K562 (cell line): ENCODE measurements around the gene MAPKAPK2. TPM values are rescaled to one million over a fixed set of nuclear protein-coding genes. Genes with fewer than 3 reads are reported as not detected.
A peak's percentile ranks its signal among the peaks of the same experiment; 100 is the strongest.

Source experiments
- BHLHE40 ChIP-seq: IDR thresholded peaks from 2 replicates; pipeline ENCODE4 v1.6.1; 2011; ENCODE audit warnings: low read length, improper control_type of control experiment
- BMI1 ChIP-seq: fragments of 150-350 bp; IDR thresholded peaks from 2 replicates; pipeline ENCODE4 v1.6.1; 2014; ENCODE audit warnings: low read length
- CC2D1A ChIP-seq: fragments of 450-650 bp; IDR thresholded peaks from 2 replicates; pipeline ENCODE4 v1.6.1; 2017; ENCODE audit warnings: mild to moderate bottlenecking
- CTBP1 ChIP-seq: fragments of 450-650 bp; IDR thresholded peaks from 2 replicates; pipeline ENCODE4 v1.6.1; 2016; ENCODE audit warnings: borderline replicate concordance
- CXXC5 ChIP-seq: fragments of 250-450 bp; sonication (Bioruptor Pico); IDR thresholded peaks from 2 replicates; pipeline ENCODE4 v1.8.0; 2022; ENCODE audit warnings: inconsistent platforms, mild to moderate bottlenecking, moderate library complexity
- DPF2 ChIP-seq: fragments of 450-650 bp; IDR thresholded peaks from 2 replicates; pipeline ENCODE4 v1.6.1; 2016
- ETV5 ChIP-seq: sonication (generic); formaldehyde crosslinking; IDR thresholded peaks from 2 replicates; pipeline ENCODE4 v1.4.0; 2020; ENCODE audit warnings: low read depth, mild to moderate bottlenecking, missing genetic modification reagents
- ETV6 ChIP-seq, 3 experiments: fragments of 150-350 bp in 1 of 3; sonication (generic) in 1 of 3; formaldehyde crosslinking in 1 of 3; IDR thresholded peaks; 2 replicates each; pipeline versions ENCODE4 v1.6.1 to v1.8.0; 2014 to 2022; ENCODE audit warnings: borderline replicate concordance in 2 of 3, low read depth in 2 of 3, antibody characterized with exemption in 1 of 3, low read length in 1 of 3, mild to moderate bottlenecking in 1 of 3, missing genetic modification reagents in 1 of 3
- GABPB1 ChIP-seq: sonication (generic); formaldehyde crosslinking; IDR thresholded peaks from 2 replicates; pipeline ENCODE4 v1.8.0; 2022; ENCODE audit warnings: mild to moderate bottlenecking, missing genetic modification reagents
- GATA2 ChIP-seq: sonication (generic); formaldehyde crosslinking; IDR thresholded peaks from 2 replicates; pipeline ENCODE4 v1.4.0; 2020; ENCODE audit warnings: mild to moderate bottlenecking, missing genetic modification reagents
- HDGF ChIP-seq: fragments of 450-650 bp; IDR thresholded peaks from 2 replicates; pipeline ENCODE4 v1.6.1; 2016
- HNRNPLL ChIP-seq: fragments of 200-400 bp; formaldehyde crosslinking; IDR thresholded peaks from 2 replicates; pipeline ENCODE4 v1.6.1; 2017; ENCODE audit warnings: low read length, low read depth, mild to moderate bottlenecking; ENCODE audit not compliant: poor library complexity, severe bottlenecking
- KLF16 ChIP-seq: IDR thresholded peaks from 2 replicates; pipeline ENCODE4 v1.6.1; 2016; ENCODE audit warnings: antibody characterized with exemption
- MEF2D ChIP-seq: conservative IDR thresholded peaks from 2 replicates; pipeline ENCODE4 v1.6.1; 2016; ENCODE audit warnings: low read depth, missing genetic modification characterization, missing compliant biosample characterization
- POLR2AphosphoS5 ChIP-seq: IDR thresholded peaks from 2 replicates; pipeline ENCODE4 v1.6.1; 2011; ENCODE audit warnings: mild to moderate bottlenecking, low read depth, low read length, moderate library complexity; ENCODE audit not compliant: control insufficient read depth, insufficient read depth
- POLR2G ChIP-seq: fragments of 200-400 bp; formaldehyde crosslinking; IDR thresholded peaks from 2 replicates; pipeline ENCODE4 v1.6.1; 2017; ENCODE audit warnings: low read depth, mild to moderate bottlenecking, antibody characterized with exemption, low read length, moderate library complexity
- RB1 ChIP-seq: fragments of 450-650 bp; IDR thresholded peaks from 2 replicates; pipeline ENCODE4 v1.6.1; 2017; ENCODE audit warnings: low read depth, mild to moderate bottlenecking
- RBM39 ChIP-seq: fragments of 200-400 bp; formaldehyde crosslinking; optimal IDR thresholded peaks from 2 replicates; pipeline ENCODE3; 2018; ENCODE audit warnings: low read depth, low read length
- RFX1 ChIP-seq: fragments of 450-650 bp; IDR thresholded peaks from 2 replicates; pipeline ENCODE4 v1.6.1; 2016; ENCODE audit warnings: mild to moderate bottlenecking, moderate library complexity
- TBL1XR1 ChIP-seq, 2 experiments: IDR thresholded peaks; 2 replicates each; pipeline ENCODE4 v1.6.1; 2012; ENCODE audit warnings: improper control_type of control experiment in 2 of 2, low read length in 2 of 2, mild to moderate bottlenecking in 1 of 2
- THAP12 ChIP-seq: fragments of 250-450 bp; sonication (Bioruptor Pico); IDR thresholded peaks from 2 replicates; pipeline ENCODE4 v1.9.0; 2021; ENCODE audit warnings: mild to moderate bottlenecking, inconsistent platforms
- U2AF2 ChIP-seq: fragments of 200-400 bp; formaldehyde crosslinking; optimal IDR thresholded peaks from 2 replicates; pipeline ENCODE3; 2017; ENCODE audit warnings: low read depth, mild to moderate bottlenecking, low read length
- VEZF1 ChIP-seq: fragments of 200-800 bp; sonication (Bioruptor generic); IDR thresholded peaks from 2 replicates; pipeline ENCODE4 v1.6.1; 2017; ENCODE audit warnings: missing genetic modification characterization, missing compliant biosample characterization
- XRCC5 ChIP-seq: fragments of 200-400 bp; formaldehyde crosslinking; IDR thresholded peaks from 2 replicates; pipeline ENCODE4 v1.6.1; 2017; ENCODE audit warnings: low read depth, mild to moderate bottlenecking, low read length
- ZBTB7A ChIP-seq: IDR thresholded peaks from 2 replicates; pipeline ENCODE4 v1.6.1; 2011; ENCODE audit warnings: low read depth, mild to moderate bottlenecking, low read length, moderate library complexity, borderline replicate concordance; ENCODE audit not compliant: control insufficient read depth
- polyA plus RNA-seq, 8 experiments: library from polyadenylated mRNA; depleted of rRNA in 4 of 8; stranded (reverse) in 5 of 8; unstranded in 3 of 8; fragments of >200 nt; fragmentation: Nextera tagmentation in 2 of 8; fragmentation: Illumina TruSeq in 1 of 8; extraction: Ambion mirVana in 2 of 8; extraction: Trizol in 1 of 8; gene quantifications; 2 replicates each; pipeline versions ENCODE4 v1.2.1 to v1.2.3, GENCODE V29; 2011 to 2014; ENCODE audit warnings: inconsistent platforms in 1 of 8, missing spikeins in 1 of 8
- total RNA-seq, 7 experiments: library from RNA; depleted of rRNA in 6 of 7; stranded (reverse); fragments of >200 nt in 6 of 7; fragmentation: Illumina TruSeq in 2 of 7; extraction: Trizol in 2 of 7; gene quantifications; 2 replicates each; pipeline versions ENCODE4 v1.2.1 to v1.2.3, GENCODE V29; 2011 to 2021; ENCODE audit warnings: low replicate concordance in 1 of 7

MAPKAPK2 gene
- total and polyA plus RNA-seq, 9 of the 15 experiments (the other 6 are each of a cell fraction or from before 2014, with no cell fraction given) = 0.63 to 94.2 (median 52.1) TPM

GRCh38 chr1:206663832-206664652, 20.7 kb upstream of the MAPKAPK2 start (continued):
- TF ChIP-seq BMI1 (no peak), GATA2 (CRISPR knock-in tag) (peak; percentile 28; the same call in 1 of the 2 replicates), BHLHE40 (peak; percentile 9; the same call in 1 of the 2 replicates), XRCC5 (peak; percentile 47; the same call in 1 of the 2 replicates), POLR2AphosphoS5 (0 out of 2 replicates have a peak, but pooled peaks have one; percentile 41), MEF2D (tag) (peak; percentile 85), RBM39 (peak; percentile 66), KLF16 (peak; percentile 18; the same call in 1 of the 2 replicates), ETV5 (CRISPR knock-in tag) (peak; percentile 45; the same call in 1 of the 2 replicates), HDGF (peak; percentile 6; the same call in 1 of the 2 replicates), ZBTB7A (peak; percentile 99), U2AF2 (no peak), RB1 (peak; percentile 31; the same call in 1 of the 2 replicates), GABPB1 (peak; percentile 31; the same call in 1 of the 2 replicates), TBL1XR1 (IDR thresholded peaks at IDR 0.05; ENCODE audit: low read length in 2 of 2) (peak in 1 of 2 experiments; percentile 58; a peak in 1 of 4 replicates), ETV6 (IDR thresholded peaks at IDR 0.05; ENCODE audit: borderline replicate concordance in 1 of 2, low read depth in 2 of 2, low read length in 1 of 2) (0 out of 4 replicates have a peak, but pooled peaks of 1 of the 2 experiments have one; percentile 29), ETV6 (CRISPR knock-in tag; IDR thresholded peaks at IDR 0.05; ENCODE audit: borderline replicate concordance) (no peak), HNRNPLL (no peak), RFX1 (no peak), CXXC5 (CRISPR knock-in tag) (peak; percentile 29; the same call in 1 of the 2 replicates), DPF2 (peak; percentile 31; the same call in 1 of the 2 replicates), POLR2G (peak; percentile 42; the same call in 1 of the 2 replicates), CC2D1A (peak; percentile 86), THAP12 (peak; percentile 41; the same call in 1 of the 2 replicates), CTBP1 (peak; percentile 40; the same call in 1 of the 2 replicates), VEZF1 (peak; percentile 46; the same call in 1 of the 2 replicates)
